ENCODE data around the gene SLC12A7. TPM values are rescaled to one million over a fixed set of nuclear protein-coding genes. Genes with fewer than 3 reads are reported as not detected.

The SLC12A7 gene
- total and polyA plus RNA-seq, 9 of the 15 experiments (the other 6 are each of a cell fraction or from before 2014, with no cell fraction given) = 0.01 to 3.1 (median 0.56) TPM

GRCh38 chr5:1116109-1116740, 4.4 kb upstream of the SLC12A7 start:
- CTCF ChIA-PET (ENCODE audit: low intra/inter-chr PET ratio) = no interaction called here

More at GRCh38 chr5:1116109-1116740, 4.4 kb upstream of the SLC12A7 start:
- no peak overlapping the region for H3K9ac ChIP-seq (ENCODE audit: insufficient read depth in 1 of 2, low read depth in 2 of 2, low read length in 2 of 2)
- H3K9me1 ChIP-seq (ENCODE audit: control insufficient read depth, insufficient read depth, low read length) = no peaks in the 10 kb centered on the region
- POLR2A ChIA-PET = interaction anchor here (2.0 kb wide), 1 partner anchor 10 kb away, joined by 10 read pairs; no protein-coding TSS in a partner anchor
- no peaks in the 10 kb centered on the region for H3K36me3 ChIP-seq (ENCODE audit: control insufficient read depth, insufficient read depth, low read length)
- no peak overlapping the region for H3K4me2 ChIP-seq (ENCODE audit: insufficient read depth, low read length)
- ATAC-seq (no peak), FAIRE-seq (no peak), DNase-seq (ENCODE audit: extremely low read depth in 1 of 4, low spot score in 3 of 4) (no peak)
- TF ChIP-seq PHTF2 (CRISPR knock-in tag; IDR thresholded peaks at IDR 0.05) (no peak), NEUROD1 (IDR thresholded peaks at IDR 0.05; ENCODE audit: borderline replicate concordance, low read depth, low read length, partially characterized antibody) (no peak), ZNF239 (CRISPR knock-in tag; IDR thresholded peaks at IDR 0.05) (no peak), NONO (IDR thresholded peaks at IDR 0.05; ENCODE audit: low read depth in 2 of 2, low read length in 1 of 2) (no peak), BRD9 (IDR thresholded peaks at IDR 0.05; ENCODE audit: low read depth, partially characterized antibody) (no peak), SLC30A9 (CRISPR knock-in tag; IDR thresholded peaks at IDR 0.05) (no peak), NFYB (IDR thresholded peaks at IDR 0.05; ENCODE audit: extremely low read depth, insufficient read length) (no peak), NFRKB (IDR thresholded peaks at IDR 0.05; ENCODE audit: low read depth) (no peak), ZKSCAN3 (CRISPR knock-in tag; IDR thresholded peaks at IDR 0.05) (no peak), JUN (IDR thresholded peaks at IDR 0.05; ENCODE audit: borderline replicate concordance, low read depth, low read length) (no peak), JUN (CRISPR knock-in tag; IDR thresholded peaks at IDR 0.05; ENCODE audit: borderline replicate concordance) (no peak), NRF1 (conservative IDR thresholded peaks at IDR 0.05 in 1 of 2, IDR thresholded peaks at IDR 0.05 in 1 of 2) (no peak)
- peaks cover 25 to 77% of the 10 kb centered on the region in 2 experiments; a peak in 4 of 5 replicates for H3K27me3 ChIP-seq (ENCODE audit: control insufficient read depth in 2 of 2, insufficient read depth in 2 of 2, low read length in 2 of 2)
- intact Hi-C loops (cut with micrococcal nuclease) = loop anchor here (5.0 kb wide), 1 partner anchor 49 kb away; no protein-coding TSS in a partner anchor
- H4K20me1 ChIP-seq (replicated peaks; ENCODE audit: control insufficient read depth, insufficient read depth, low read length) = peaks cover 18% of the 10 kb centered on the region
- H3K27ac ChIP-seq (ENCODE audit: extremely low read depth, low read depth, low read length) = no peak overlapping the region
- BruUV-seq (replicated peaks) = no TSS peak
- H3K9me3 ChIP-seq (replicated peaks; ENCODE audit: control insufficient read depth, insufficient read depth, low read depth, low read length) = no peaks in the 10 kb centered on the region
- in situ Hi-C loops (cut with MboI) = no loop called here
- WGBS (ENCODE audit: insufficient coverage, low coverage, missing lambda C conversion rate) = 43% methylated on average over 18 of the region's 19 CpGs
- no peak overlapping the region for H3K4me3 ChIP-seq
- H3K4me1 ChIP-seq (replicated peaks in 1 of 2; ENCODE audit: control insufficient read depth in 2 of 2, insufficient read depth in 2 of 2, low read length in 2 of 2) = peaks cover 11 to 76% of the 10 kb centered on the region in 2 experiments
- H2AFZ ChIP-seq (ENCODE audit: low read depth, low read length) = no peak overlapping the region
- H3K79me2 ChIP-seq (ENCODE audit: control insufficient read depth, insufficient read depth, low read length) = no peaks in the 10 kb centered on the region

All from K562 (cell line).